Measurements from ENCODE around the gene PCGF2.

The PCGF2 gene

DNA sequence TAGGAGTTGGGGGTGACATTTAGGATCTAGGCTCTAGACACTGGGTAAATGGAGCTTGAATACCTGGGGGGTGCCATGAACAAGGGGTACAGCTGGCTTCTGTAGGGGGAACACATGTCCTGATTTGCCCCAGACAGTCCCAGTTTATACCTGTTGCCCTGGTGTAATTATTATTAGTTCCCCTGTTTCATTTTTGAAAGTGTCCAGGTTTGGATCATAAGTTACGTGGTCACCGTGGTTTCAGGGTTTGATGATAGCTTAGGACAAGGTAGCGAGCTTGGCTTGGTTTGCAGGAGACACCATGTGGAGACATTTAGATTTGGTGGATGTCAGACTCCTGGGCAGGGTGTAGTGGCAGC is 37.6 kb downstream of the PCGF2 start:
- Histone ChIP-seq H2AFZ (ENCODE audit: low read length) (no peak overlapping the region), H3K4me1 (ENCODE audit: insufficient read depth, low read length, severe bottlenecking) (peaks cover 14% of the 10 kb centered on the region), H4K20me1 (ENCODE audit: insufficient read depth, low read length) (no peaks in the 10 kb centered on the region), H3K4me2 (ENCODE audit: low read length) (no peak overlapping the region), H3K4me3 (ENCODE audit: low read depth, low read length, poor library complexity, severe bottlenecking) (no peak overlapping the region), H3K9me2 (ENCODE audit: low read depth, low read length) (no peaks in the 10 kb centered on the region), H3K9ac (ENCODE audit: low read length) (no peak overlapping the region), H3K27ac (ENCODE audit: low read depth, low read length, poor library complexity, severe bottlenecking) (no peak overlapping the region), H3K9me3 (ENCODE audit: low read length) (no peaks in the 10 kb centered on the region), H3F3A (ENCODE audit: insufficient read depth, low read length) (no peaks in the 10 kb centered on the region), H3K36me3 (ENCODE audit: insufficient read depth, low read length) (peaks cover 71% of the 10 kb centered on the region), H3K79me2 (ENCODE audit: insufficient read depth, low read length) (0 out of 2 replicates have a peak, but pooled peaks cover 4% of the 10 kb centered on the region), H3K27me3 (ENCODE audit: insufficient read depth, low read length) (no peaks in the 10 kb centered on the region)
- TF ChIP-seq, protein P1, sequence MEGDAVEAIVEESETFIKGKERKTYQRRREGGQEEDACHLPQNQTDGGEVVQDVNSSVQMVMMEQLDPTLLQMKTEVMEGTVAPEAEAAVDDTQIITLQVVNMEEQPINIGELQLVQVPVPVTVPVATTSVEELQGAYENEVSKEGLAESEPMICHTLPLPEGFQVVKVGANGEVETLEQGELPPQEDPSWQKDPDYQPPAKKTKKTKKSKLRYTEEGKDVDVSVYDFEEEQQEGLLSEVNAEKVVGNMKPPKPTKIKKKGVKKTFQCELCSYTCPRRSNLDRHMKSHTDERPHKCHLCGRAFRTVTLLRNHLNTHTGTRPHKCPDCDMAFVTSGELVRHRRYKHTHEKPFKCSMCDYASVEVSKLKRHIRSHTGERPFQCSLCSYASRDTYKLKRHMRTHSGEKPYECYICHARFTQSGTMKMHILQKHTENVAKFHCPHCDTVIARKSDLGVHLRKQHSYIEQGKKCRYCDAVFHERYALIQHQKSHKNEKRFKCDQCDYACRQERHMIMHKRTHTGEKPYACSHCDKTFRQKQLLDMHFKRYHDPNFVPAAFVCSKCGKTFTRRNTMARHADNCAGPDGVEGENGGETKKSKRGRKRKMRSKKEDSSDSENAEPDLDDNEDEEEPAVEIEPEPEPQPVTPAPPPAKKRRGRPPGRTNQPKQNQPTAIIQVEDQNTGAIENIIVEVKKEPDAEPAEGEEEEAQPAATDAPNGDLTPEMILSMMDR (IDR thresholded peaks at IDR 0.05; ENCODE audit: low read length) = no peak
- TF ChIP-seq EZH2 (IDR thresholded peaks at IDR 0.05; ENCODE audit: borderline replicate concordance, low read length) = no peak

DNA sequence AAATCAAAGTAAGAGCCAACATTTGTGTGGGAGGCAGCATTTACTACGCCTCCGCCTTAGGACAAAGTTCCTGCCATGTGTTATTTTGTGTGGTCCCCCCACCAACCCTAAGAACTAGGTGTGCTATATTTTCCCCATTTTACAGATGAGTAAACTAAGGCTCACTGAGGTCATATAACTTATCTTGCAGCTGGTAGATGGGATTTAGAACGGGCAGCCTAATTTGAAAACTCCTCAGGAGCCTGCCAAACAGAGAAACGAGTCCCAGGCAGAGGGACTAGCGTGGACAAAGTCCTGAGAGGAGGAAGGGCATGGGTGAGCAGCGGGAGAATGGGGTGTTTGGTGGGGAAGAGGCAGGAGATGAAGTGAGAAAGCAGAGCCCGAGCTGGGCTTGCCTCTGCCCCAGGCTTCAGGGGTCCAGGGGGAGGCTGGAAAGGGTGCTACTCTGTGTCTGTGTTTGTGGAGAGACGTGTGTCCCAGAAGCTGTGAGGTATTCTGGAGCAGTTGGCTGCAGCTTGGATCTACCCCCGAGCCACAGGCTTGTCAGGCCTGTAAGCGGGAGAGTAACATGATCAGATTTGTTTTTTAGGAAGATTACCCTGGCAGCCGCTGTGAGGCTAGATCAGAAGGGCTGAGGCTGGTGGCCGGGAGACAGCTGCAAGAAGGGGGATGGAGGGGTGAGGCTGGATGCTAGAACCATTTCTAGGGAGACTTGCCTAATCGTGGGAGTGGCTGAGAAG is 38.1 kb downstream of the PCGF2 start:
- H3K9me3 ChIP-seq (ENCODE audit: low read length) = no peaks in the 10 kb centered on the region
- H3K9me2 ChIP-seq (ENCODE audit: low read depth, low read length) = no peaks in the 10 kb centered on the region
- H3F3A ChIP-seq (ENCODE audit: insufficient read depth, low read length) = no peaks in the 10 kb centered on the region
- no peaks in the 10 kb centered on the region for H4K20me1 ChIP-seq (ENCODE audit: insufficient read depth, low read length)
- H3K4me3 ChIP-seq (ENCODE audit: low read depth, low read length, poor library complexity, severe bottlenecking) = no peak overlapping the region
- no peak overlapping the region for H2AFZ ChIP-seq (ENCODE audit: low read length)
- no peak overlapping the region for H3K4me2 ChIP-seq (ENCODE audit: low read length)
- peaks cover 66% of the 10 kb centered on the region for H3K36me3 ChIP-seq (ENCODE audit: insufficient read depth, low read length)
- no peaks in the 10 kb centered on the region for H3K27me3 ChIP-seq (ENCODE audit: insufficient read depth, low read length)
- no peak for TF ChIP-seq EZH2 (IDR thresholded peaks at IDR 0.05; ENCODE audit: borderline replicate concordance, low read length)
- H3K4me1 ChIP-seq (ENCODE audit: insufficient read depth, low read length, severe bottlenecking) = peaks cover 14% of the 10 kb centered on the region
- no peak overlapping the region for H3K27ac ChIP-seq (ENCODE audit: low read depth, low read length, poor library complexity, severe bottlenecking)
- 0 out of 2 replicates have a peak, but pooled peaks cover 4% of the 10 kb centered on the region for H3K79me2 ChIP-seq (ENCODE audit: insufficient read depth, low read length)
- H3K9ac ChIP-seq (ENCODE audit: low read length) = no peak overlapping the region

DNA sequence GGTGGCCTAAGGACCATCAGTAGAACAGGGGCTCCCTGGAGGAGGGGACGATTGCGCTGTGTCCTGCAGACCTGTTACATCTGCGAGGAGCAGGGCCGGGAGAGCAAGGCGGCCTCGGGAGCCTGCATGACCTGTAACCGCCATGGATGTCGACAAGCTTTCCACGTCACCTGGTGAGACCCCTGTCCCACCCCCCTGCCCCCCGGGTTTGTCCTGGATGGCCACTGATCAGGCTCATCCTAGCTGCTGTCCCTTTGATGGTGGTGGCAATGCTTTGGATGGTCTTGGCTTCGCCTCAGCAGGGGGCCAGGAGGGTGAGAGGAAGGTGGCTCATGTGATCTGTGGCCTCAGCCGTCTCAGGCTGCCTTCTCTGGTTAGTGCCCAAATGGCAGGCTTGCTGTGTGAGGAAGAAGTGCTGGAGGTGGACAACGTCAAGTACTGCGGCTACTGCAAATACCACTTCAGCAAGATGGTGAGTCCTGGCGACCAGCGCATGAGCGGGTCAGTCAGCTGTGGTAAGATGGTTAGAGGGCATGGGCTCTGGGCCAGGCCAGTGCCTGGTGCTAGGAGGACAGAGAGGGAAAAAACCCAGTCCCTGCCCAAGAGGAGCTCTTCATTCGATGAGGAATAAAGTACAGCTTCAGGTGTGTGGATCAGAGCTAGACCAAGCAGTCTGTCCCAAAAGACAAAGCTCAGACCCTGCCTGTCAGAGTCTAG is 38.9 kb downstream of the PCGF2 start:
- Histone ChIP-seq H3K79me2 (ENCODE audit: insufficient read depth, low read length) (0 out of 2 replicates have a peak, but pooled peaks cover 4% of the 10 kb centered on the region), H3K36me3 (ENCODE audit: insufficient read depth, low read length) (peaks cover 59% of the 10 kb centered on the region), H3K9me2 (ENCODE audit: low read depth, low read length) (no peaks in the 10 kb centered on the region), H3K27me3 (ENCODE audit: insufficient read depth, low read length) (no peaks in the 10 kb centered on the region), H3K9me3 (ENCODE audit: low read length) (no peaks in the 10 kb centered on the region), H3F3A (ENCODE audit: insufficient read depth, low read length) (no peaks in the 10 kb centered on the region), H2AFZ (ENCODE audit: low read length) (no peak overlapping the region), H3K4me2 (ENCODE audit: low read length) (no peak overlapping the region), H3K4me3 (ENCODE audit: low read depth, low read length, poor library complexity, severe bottlenecking) (no peak overlapping the region), H3K27ac (ENCODE audit: low read depth, low read length, poor library complexity, severe bottlenecking) (no peak overlapping the region), H4K20me1 (ENCODE audit: insufficient read depth, low read length) (no peaks in the 10 kb centered on the region), H3K4me1 (ENCODE audit: insufficient read depth, low read length, severe bottlenecking) (peaks cover 16% of the 10 kb centered on the region), H3K9ac (ENCODE audit: low read length) (no peak overlapping the region)
- TF ChIP-seq, protein P1 (IDR thresholded peaks at IDR 0.05; ENCODE audit: low read length) = no peak
- no peak for TF ChIP-seq EZH2 (IDR thresholded peaks at IDR 0.05; ENCODE audit: borderline replicate concordance, low read length)

Data from OCI-LY1 (cell line).